Activated CD8-positive, alpha-beta T cell treated with anti-CD3 and anti-CD28 coated beads for 36 hours (primary cell): ENCODE measurements around the gene KCP. TPM values are rescaled to one million over a fixed set of nuclear protein-coding genes. Genes with fewer than 3 reads are reported as not detected.

ENCODE experiments used
- ATAC-seq: fragments of 200-7000 bp; cut with Tn5 transposase; one replicate; pipeline ENCODE4 v1.10.0; 2021; ENCODE audit warnings: mild to moderate bottlenecking, moderate library complexity
- CTCF ChIA-PET: fragments of 350-600 bp; sonication (Branson Sonifier 250); formaldehyde crosslinking; loops from one replicate; lab custom pipeline; 2021; ENCODE audit warnings: antibody characterized with exemption; lab: Charles Lee
- POLR2A ChIA-PET: fragments of 350-600 bp; sonication (Branson Sonifier 250); formaldehyde crosslinking; loops from one replicate; lab custom pipeline; 2021; ENCODE audit warnings: antibody characterized with exemption; lab: Charles Lee
- DNase-seq: peaks from one replicate; pipeline ENCODE4 v3.0.0-alpha.2; 2020
- H3K27ac Mint-ChIP-seq: one replicate; pipeline ENCODE4 v1.8.0; 2021; ENCODE audit warnings: mild to moderate bottlenecking, mixed read lengths
- H3K27me3 Mint-ChIP-seq: one replicate; pipeline ENCODE4 v1.8.0; 2021; ENCODE audit warnings: mixed read lengths
- H3K36me3 Mint-ChIP-seq: one replicate; pipeline ENCODE4 v1.8.0; 2021; ENCODE audit warnings: low read depth, mixed read lengths
- H3K4me1 Mint-ChIP-seq: one replicate; pipeline ENCODE4 v1.8.0; 2021; ENCODE audit warnings: low read depth, mixed read lengths
- H3K4me3 Mint-ChIP-seq: one replicate; pipeline ENCODE4 v1.8.0; 2021; ENCODE audit warnings: mild to moderate bottlenecking, moderate library complexity, mixed read lengths
- H3K9me3 Mint-ChIP-seq: one replicate; pipeline ENCODE4 v1.8.0; 2021; ENCODE audit warnings: mixed read lengths
- CTCF ChIP-seq: fragments of 200-600 bp; IDR thresholded peaks from one replicate; pipeline ENCODE4 v1.8.0; 2022; ENCODE audit warnings: antibody characterized with exemption, mild to moderate bottlenecking
- intact Hi-C: fragments of 100-400 bp; cut with micrococcal nuclease; formaldehyde crosslinking; loops from one replicate; pipeline ENCODE4 v1.10.0; 2022
- total RNA-seq, 2 experiments: library from RNA; stranded (reverse); gene quantifications; one replicate each; pipeline ENCODE4 v1.2.3, GENCODE V29; 2021

The KCP gene
- total RNA-seq, 2 experiments from 2014 or later = not detected

- peak; percentile 75 for DNase-seq
- TF ChIP-seq CTCF = peak; percentile 96
- no peaks in the 10 kb centered on the region for H3K36me3 Mint-ChIP-seq
- peak; percentile 84 for ATAC-seq
- no peaks in the 10 kb centered on the region for H3K9me3 Mint-ChIP-seq
- ChIA-PET POLR2A (interaction anchor here (0.6 to 1.3 kb wide), 4 partner anchors 18 to 102 kb away, joined by 3 read pairs; partner anchors contain the start of gene ATP6V1F), CTCF (interaction anchor here (0.6 to 5.1 kb wide), 13 partner anchors 10 to 262 kb away, joined by 3 to 33 read pairs (median 4); partner anchors contain the start of gene ATP6V1F)
- intact Hi-C loops = no loop called here
- H3K27me3 Mint-ChIP-seq = no peaks in the 10 kb centered on the region
- H3K27ac Mint-ChIP-seq = no peak overlapping the region
- peaks cover 9% of the 10 kb centered on the region for H3K4me1 Mint-ChIP-seq
- H3K4me3 Mint-ChIP-seq = no peak overlapping the region
Observed at GRCh38 chr7:128841921-128842673, 68.4 kb downstream of the KCP start.

GRCh38 chr7:128841171-128841690 lies 69.3 kb downstream of the KCP start:
- H3K36me3 Mint-ChIP-seq = no peaks in the 10 kb centered on the region
- no peak overlapping the region for H3K4me3 Mint-ChIP-seq
- ChIA-PET CTCF (interaction anchor here (1.2 to 5.1 kb wide), 3 partner anchors 9 to 56 kb away, joined by 3 to 33 read pairs (median 22); no protein-coding TSS in a partner anchor), POLR2A (interaction anchor here (1.3 kb wide), 1 partner anchor 19 kb away, joined by 3 read pairs; no protein-coding TSS in a partner anchor)
- H3K4me1 Mint-ChIP-seq = peaks cover 9% of the 10 kb centered on the region
- no peak for DNase-seq
- H3K9me3 Mint-ChIP-seq = no peaks in the 10 kb centered on the region
- intact Hi-C loops = no loop called here
- no peak overlapping the region for H3K27ac Mint-ChIP-seq
- no peak for ATAC-seq
- no peaks in the 10 kb centered on the region for H3K27me3 Mint-ChIP-seq
- no peak for TF ChIP-seq CTCF

- intact Hi-C loops = no loop called here
- ATAC-seq (no peak), DNase-seq (no peak)
- Mint-ChIP-seq H3K36me3 (no peaks in the 10 kb centered on the region), H3K27me3 (no peaks in the 10 kb centered on the region), H3K4me3 (no peak overlapping the region), H3K9me3 (no peaks in the 10 kb centered on the region), H3K4me1 (peaks cover 9% of the 10 kb centered on the region), H3K27ac (no peak overlapping the region)
- ChIA-PET CTCF (interaction anchor here (1.2 to 5.1 kb wide), 3 partner anchors 8 to 56 kb away, joined by 3 to 33 read pairs (median 22); no protein-coding TSS in a partner anchor), POLR2A (no interaction called here)
- TF ChIP-seq CTCF = no peak
Observed at GRCh38 chr7:128840326-128841170, 70.0 kb downstream of the KCP start.

- H3K4me3 Mint-ChIP-seq = no peak overlapping the region
- ChIA-PET POLR2A (no interaction called here), CTCF (no interaction called here)
- no peaks in the 10 kb centered on the region for H3K27me3 Mint-ChIP-seq
- H3K9me3 Mint-ChIP-seq = no peaks in the 10 kb centered on the region
- H3K4me1 Mint-ChIP-seq = peaks cover 9% of the 10 kb centered on the region
- ATAC-seq (no peak), DNase-seq (no peak)
- no peak overlapping the region for H3K27ac Mint-ChIP-seq
- no peak for TF ChIP-seq CTCF
- no peaks in the 10 kb centered on the region for H3K36me3 Mint-ChIP-seq
- intact Hi-C loops = no loop called here
Observed at GRCh38 chr7:128839751-128840177, 70.7 kb downstream of the KCP start.
